GM12892 (cell line): ENCODE measurements around the gene GID8.

Source experiments
- DNase-seq: peaks from one replicate; pipeline ENCODE4 v3.0.0; 2011; ENCODE audit not compliant: insufficient read length
- FAIRE-seq: peaks from 2 replicates; lab custom pipeline; 2011; peaks lifted over from hg19 to GRCh38; lab: Jason Lieb, UNC
- POLR2A ChIP-seq: IDR thresholded peaks from 2 replicates; pipeline ENCODE4 v1.6.1; 2011; ENCODE audit warnings: low read depth, low read length, control low read depth
- POLR2AphosphoS5 ChIP-seq: IDR thresholded peaks from 2 replicates; pipeline ENCODE4 v1.6.1; 2011; ENCODE audit warnings: low read depth, low read length, control low read depth
- TAF1 ChIP-seq: IDR thresholded peaks from 2 replicates; pipeline ENCODE4 v1.6.1; 2011; ENCODE audit warnings: low read depth, mild to moderate bottlenecking, control low read depth, low read length, borderline replicate concordance

GID8 gene

DNA sequence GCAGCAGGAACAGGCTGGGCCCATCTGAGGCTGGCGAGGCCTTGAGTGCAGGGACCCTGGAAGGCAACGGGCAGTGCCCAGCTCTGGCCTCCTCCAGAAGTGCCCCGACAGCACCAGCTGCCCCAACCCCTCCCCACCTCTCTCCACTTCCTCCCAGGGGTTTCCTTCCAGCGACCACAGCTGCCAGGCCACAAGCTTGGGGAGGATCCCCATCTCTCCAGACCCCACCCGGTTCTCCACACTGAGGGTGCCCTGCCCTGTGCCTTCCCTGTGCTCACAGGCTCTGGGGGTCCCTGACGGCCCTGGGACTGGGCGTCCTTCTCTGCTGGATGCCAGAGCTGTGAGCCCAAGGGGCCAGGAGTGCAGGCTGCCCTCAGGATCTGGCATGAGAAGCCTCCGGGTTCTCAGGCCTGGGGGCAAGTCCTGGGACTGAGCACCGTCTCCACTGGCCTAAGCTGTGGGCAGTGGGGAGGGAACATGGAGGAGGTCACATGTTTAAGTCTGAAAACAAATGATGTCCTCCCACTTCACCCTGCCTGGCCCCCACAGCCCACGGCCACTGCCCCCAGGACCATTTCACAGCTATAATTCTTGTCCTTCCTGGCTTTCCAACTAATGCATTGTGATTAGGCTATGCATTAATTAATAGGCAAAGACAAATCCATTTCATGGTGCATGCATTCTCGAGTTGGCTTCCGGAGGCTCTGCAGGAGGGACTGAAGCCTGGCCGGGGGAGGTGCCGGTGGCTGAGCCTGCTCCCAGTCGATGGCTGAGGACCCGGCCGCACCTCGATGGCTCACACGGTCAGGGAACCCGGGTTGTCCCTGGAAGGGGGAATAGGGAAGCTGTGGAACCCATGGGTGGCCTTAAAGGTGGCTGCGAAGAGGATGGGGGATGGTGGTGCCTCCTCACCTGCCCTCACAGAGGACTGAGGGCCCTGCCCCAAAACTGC is 44.5 kb downstream of the GID8 start:
- FAIRE-seq (no peak), DNase-seq (no peak)
- TF ChIP-seq POLR2A (no peak), POLR2AphosphoS5 (no peak), TAF1 (no peak)

DNA sequence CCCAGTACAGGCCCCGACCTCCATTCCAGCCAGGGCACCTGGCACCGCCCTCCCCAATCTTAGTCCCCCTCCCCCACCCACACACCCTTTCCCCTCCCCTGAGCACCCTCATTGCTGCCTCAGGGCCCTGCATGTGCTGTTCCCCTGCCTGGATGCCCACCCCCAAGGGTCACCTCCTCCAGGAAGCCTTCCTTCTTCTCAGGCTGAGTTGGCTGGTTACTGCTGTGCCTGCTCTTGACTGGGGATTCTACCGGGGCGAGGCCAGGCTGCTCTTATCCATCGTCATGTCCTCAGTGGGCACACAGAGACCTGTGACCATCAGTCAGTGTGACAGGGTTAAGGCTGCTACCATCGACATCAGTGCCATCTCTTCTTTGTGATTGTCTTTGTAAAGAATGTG is 45.3 kb downstream of the GID8 start:
- TF ChIP-seq TAF1 = no peak
- DNase-seq = no peak
- FAIRE-seq = no peak

DNA sequence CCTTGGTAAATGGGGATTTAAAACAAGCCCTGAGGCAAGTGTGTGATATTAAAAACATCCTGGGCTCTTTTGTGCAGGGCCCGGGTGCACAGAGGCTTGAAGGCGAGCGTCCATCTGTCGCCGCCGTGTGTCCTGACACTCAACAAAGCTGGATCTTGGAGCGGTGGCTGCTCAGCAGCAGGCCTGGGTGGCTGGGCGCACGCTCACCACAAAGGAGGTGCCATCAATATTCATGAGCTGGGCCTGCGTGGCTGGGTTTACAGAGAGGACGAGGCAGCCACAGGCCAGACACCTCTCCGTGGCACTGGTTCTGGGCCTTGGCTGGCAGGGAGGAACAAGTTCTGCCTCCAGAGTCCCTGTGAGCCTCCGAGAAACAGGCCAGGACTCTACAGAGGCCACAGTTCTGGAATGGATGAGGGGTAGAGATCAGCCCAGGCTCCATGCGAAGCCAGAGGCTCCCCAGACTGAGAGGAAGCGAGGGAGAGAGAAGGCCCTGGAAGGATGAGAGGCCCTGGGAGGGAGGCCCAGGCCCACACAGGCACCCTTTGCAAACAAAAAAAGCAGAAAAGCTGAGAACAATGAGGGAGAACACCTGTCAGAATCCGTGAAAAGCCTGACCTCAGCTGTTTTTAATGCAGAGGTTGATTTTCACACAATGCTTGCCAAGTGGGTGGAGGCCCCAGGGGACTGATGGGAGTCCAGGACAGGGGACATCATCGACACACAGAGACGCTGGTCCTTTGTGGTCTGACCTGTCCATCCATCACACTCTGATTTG is 46.9 kb downstream of the GID8 start:
- TF ChIP-seq TAF1 = no peak
- no peak for TF ChIP-seq POLR2A
- TF ChIP-seq POLR2AphosphoS5 = no peak
- no peak for DNase-seq
- no peak for FAIRE-seq

DNA sequence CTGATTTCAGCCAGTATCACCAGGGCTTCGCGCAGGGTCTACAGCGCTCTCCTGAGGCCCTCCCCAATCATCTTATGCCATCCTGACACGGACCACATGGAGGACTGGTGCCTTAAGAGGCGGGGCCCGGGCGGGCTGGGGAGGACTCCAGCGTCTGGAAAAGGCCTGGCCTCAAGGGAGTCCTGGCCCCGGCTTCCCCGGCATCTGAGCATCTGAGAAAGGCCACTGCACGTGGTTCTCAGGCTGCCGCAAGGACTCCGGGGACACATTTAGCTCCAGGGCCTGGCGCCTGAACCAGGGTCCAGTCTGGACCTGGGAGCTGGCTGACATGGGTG is 47.5 kb downstream of the GID8 start:
- FAIRE-seq (no peak), DNase-seq (no peak)
- TF ChIP-seq POLR2AphosphoS5 = no peak
- no peak for TF ChIP-seq POLR2A
- TF ChIP-seq TAF1 = no peak

DNA sequence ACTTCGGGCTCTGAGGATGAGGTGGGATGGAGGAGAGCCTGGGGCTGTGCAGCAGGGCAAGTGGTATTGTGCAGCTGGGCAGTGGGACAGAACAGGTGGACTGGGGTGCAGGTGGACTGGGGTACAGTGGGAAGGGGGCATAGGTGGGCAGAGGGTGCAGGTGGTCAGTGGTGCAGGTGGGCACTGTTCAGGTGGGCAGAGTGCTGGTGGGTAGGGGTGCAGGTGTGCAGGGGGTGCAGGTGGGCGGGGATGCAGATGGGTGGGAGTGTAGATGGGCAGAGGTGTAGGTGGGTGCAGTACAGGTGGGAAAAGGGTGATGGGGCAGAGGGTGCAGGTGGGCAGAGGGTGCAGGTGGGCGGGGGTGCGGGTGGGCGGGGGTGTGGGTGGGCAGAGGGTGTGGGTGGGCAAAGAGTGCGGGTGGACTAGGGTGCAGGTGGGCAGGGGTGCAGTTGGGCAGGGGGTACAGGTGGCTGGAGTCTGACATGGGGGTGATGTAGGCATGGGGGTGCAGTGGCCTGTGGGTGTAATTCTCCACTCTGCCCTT is 48.4 kb downstream of the GID8 start:
- no peak for FAIRE-seq
- no peak for TF ChIP-seq POLR2A
- no peak for TF ChIP-seq TAF1
- TF ChIP-seq POLR2AphosphoS5 = no peak
- DNase-seq = no peak

DNA sequence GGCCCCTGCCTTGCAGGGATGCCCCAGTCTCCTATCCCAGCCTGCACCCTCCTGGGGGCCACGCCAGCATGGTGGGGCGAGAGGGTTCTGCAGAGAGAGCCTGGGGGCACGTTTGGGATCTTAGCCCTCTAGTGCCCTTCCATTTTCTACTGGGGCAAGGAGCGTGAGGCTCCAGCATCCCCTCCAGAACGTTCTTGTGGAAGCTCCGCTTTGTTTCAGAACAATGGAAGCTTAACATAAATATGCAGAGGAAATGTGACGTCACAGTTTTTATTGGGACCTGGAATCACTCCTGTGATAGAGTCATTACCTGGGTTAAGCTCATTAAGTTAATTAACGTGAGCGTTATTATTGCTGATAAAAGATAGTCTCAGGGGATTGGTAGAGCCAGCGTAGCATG is 49.2 kb downstream of the GID8 start:
- TF ChIP-seq POLR2A (no peak), POLR2AphosphoS5 (no peak), TAF1 (no peak)
- FAIRE-seq = no peak
- DNase-seq = no peak

DNA sequence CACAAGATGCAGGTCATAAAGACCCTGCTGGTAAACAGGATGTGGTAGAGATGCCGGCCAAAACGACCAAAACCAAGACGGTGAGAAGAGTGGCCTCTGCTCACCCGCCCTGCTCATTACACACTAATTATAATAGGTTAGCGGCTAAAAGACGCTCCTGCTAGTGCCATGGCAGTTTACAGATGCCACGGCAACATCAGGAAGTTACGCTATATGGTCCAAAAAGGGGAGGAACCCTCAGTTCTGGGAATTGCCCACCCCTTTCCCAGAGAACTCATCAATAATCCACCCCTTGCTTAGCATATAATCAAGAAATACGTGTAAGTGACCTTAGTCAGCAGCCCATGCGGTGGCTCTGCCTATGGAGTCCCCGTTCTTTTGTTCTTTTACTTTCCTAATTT is 51.3 kb downstream of the GID8 start:
- DNase-seq = no peak
- FAIRE-seq = no peak
- no peak for TF ChIP-seq POLR2A
- TF ChIP-seq TAF1 = no peak
- TF ChIP-seq POLR2AphosphoS5 = no peak

DNA sequence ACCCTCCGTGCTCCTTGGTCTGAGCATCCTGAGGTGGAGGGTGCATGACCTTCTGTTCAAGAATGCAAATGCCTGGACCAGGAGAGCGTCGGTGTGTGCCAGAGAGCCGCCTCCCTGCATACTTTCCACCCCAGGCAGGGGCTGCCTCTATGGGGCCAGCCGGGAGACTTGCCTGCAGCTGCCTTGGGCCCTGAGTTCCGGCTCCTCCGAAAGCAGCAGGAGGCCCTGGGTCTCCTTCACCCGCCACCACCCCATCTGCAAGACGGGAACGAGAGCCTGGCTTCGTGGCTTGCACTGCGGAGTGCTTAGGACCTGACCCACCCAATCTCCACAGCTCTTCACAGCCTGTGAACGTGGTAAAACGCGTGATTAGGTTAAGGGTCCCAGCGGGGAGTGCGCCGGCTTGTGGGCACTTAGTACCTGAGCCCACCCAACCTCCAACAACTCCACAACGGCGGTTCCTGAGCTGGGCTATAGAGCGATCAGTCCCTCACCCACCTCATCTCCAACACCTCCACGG is 52.4 kb downstream of the GID8 start:
- FAIRE-seq (no peak), DNase-seq (no peak)
- TF ChIP-seq TAF1 (no peak), POLR2AphosphoS5 (no peak), POLR2A (no peak)

DNA sequence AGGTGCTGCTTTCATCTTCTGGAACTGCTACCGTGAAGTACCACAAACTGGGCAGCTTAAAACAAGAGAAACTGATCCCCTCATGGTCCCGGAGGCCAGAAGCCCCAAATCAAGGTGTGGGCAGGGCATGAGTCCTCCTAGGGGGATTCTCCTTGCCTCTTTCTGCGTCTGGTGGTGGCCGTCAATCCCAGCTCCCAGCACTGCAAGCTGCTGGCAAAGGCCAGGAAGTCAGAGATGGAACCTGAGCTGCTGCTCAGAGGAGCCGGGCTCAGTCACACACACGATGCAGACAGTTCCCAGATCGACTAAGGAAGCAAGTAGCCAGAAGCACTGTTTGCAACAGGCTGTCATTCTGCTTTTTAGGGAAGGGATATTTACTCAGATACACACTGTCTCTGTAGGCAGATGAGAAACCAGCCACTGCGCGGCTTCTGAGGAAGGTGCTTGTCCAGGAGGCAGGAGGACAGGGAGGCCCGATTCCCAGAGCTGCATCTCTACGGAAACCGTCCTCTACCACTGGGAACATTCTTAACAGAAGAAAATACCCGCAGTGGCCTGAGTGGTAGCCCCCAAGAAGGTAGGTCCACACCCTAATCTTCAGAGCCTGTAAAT is 53.4 kb downstream of the GID8 start:
- DNase-seq (no peak), FAIRE-seq (no peak)
- TF ChIP-seq POLR2AphosphoS5 = no peak
- TF ChIP-seq POLR2A = no peak
- TF ChIP-seq TAF1 = no peak

DNA sequence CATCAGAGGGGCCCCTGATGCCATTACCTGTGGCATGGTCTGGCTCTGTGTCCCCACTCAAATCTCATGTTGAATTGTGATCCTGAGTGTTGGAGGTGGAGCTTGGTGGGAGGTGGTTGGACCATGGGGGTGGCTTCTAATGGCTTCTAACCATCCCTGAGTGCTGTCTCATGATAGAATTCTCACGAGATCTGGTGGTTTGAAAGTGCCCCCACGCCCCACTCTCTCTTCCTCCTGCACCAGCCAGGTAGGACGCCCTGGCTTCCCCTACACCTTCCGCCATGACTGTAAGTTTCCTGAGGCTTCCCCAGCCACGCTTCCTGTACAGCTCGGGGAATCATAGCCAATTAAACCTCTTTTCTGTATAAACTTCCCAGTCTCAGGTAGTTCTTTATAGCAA is 53.9 kb downstream of the GID8 start:
- TF ChIP-seq POLR2A (no peak), TAF1 (no peak), POLR2AphosphoS5 (no peak)
- FAIRE-seq (no peak), DNase-seq (no peak)
